Measurements from ENCODE around the gene PHB1.
"Not testable (repeated sequence)": the region's sequence is repeated elsewhere in the genome, so short reads cannot be mapped to it uniquely, and the experiment has no call there.

- TF ChIP-seq CTCF, POLR2AphosphoS5 (IDR thresholded peaks at IDR 0.05): not testable (repeated sequence)
Observed at GRCh38 chr17:49424276-49425003, 9.8 kb upstream of the PHB1 start.
